ENCODE data around the gene RAB11FIP2.

The RAB11FIP2 gene

DNA sequence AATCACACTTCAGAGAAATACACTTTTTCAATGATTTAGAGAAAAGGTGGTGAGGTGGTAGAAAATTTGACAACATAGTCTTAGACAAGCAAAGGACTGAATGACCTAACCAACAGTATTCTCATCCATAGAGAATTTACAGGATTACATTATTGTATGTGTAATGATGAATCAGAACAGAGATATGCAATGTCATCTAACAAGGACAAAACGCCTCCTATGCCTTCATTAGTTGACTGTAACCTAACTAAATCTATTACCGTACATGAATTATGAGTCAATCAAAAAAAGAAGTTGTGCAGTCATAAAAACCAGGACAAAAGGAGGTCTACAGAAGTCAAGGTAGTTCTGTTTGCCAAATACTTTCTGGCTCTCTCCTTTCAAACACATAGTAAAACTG, 66.5 kb downstream of the RAB11FIP2 start:
- no peak for DNase-seq

DNA sequence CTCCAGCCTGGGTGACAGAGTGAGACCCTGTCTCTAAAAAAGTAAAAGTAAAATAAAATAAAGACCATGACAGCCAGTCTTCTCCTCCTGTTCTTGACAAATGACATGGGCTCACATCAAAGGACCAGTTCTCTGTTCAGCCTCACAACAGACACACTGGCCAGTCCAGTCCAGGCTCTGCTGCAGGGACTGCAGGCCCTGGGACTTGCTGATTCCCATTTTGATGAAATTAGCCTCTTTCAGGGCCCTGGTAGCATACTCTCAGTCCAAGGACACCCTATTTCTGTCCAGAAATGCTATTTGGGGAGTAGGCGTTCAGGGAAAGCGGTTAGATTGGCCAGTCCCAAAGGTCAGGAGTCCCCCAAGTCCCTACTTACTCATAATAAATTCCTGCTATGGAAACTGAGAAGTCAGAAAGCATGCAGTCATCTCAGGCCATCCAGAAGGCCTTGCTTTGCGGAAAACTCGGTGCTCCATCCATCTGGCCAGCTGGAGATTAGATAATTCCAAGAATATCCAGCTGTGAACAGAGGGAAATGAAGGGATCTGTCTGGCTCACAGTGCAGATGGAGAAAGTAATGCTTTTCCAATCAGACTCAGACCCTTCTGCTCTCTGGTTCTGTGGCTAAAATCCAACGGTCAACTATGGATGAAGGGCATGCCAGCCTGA, 74.4 kb downstream of the RAB11FIP2 start:
- no peak for DNase-seq

DNA sequence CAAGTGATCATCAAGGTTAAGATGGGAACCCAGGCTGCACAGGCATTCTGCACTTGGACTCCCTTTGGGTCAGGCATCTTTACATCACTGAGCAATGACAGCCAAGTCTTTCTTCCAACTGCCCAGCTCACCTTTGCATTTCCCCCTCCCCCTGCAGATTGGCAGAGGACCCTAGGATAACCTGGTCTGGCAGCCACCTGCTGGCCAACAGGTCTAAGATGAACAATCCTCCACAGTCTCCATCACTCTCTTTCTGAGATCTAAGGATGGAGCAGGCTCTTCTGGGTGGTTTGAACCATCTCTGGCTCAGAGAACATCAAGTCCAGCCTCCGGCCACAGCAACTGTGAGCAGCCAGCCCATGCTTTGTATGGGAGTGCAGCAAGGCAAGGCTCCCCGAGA, 75.8 kb downstream of the RAB11FIP2 start:
- no peak for DNase-seq

DNA sequence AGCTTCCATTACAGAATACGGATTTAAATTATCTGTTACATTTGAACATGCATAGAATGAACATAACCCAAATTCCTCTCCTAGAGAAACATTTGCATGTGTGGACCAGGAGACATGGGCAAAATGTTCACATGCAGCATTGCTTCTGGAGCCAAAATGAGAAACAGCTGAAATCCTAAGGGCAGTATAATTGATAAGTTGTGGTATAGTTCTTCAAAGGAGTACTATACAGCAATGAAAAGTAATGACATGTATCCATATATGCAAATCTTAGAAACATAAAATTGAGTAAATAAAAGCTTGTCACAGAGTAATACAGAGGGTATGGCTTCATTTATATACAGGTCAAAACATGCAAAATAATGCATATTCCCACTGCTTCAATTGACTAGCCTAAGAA, 77.1 kb downstream of the RAB11FIP2 start:
- no peak for DNase-seq

DNA sequence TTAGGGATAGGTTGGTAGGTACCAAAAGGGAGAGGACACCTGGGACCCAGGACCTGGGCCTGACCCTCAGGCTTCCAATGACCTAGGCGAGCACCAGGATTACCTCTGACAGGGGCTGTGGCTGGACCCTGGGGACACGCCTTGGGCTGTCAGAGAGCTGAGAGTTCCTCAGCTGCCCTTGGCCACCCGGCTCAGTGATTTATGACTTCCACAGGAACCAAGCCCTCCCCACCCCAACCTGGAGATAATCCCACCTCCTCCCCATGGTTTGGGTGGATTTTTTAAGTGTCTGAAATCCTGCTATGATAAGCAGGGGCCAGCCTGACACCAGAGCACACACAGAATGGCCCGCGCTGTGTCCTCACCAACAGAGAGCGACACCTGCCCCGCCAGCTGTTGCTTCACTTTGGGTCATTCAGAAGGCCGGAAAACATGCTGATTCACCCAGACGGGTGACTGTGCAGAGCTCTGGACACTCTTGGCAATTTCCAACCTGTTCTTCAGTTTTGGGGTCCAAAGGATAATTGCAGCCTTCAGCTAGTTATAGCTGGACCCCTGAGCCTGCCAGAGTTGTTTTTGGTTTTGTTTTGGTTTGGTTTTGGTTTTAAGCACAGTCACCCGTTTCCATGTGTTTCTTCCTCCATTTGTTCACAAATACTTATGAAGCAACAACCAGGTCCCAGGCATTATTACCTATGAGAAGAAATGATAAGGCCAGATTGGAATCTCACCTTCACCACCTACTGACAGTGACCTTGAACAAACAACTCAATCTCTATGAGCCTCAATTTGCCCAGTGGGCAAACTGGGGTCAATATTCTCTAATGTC, 78.2 kb downstream of the RAB11FIP2 start:
- DNase-seq, result no peak

DNA sequence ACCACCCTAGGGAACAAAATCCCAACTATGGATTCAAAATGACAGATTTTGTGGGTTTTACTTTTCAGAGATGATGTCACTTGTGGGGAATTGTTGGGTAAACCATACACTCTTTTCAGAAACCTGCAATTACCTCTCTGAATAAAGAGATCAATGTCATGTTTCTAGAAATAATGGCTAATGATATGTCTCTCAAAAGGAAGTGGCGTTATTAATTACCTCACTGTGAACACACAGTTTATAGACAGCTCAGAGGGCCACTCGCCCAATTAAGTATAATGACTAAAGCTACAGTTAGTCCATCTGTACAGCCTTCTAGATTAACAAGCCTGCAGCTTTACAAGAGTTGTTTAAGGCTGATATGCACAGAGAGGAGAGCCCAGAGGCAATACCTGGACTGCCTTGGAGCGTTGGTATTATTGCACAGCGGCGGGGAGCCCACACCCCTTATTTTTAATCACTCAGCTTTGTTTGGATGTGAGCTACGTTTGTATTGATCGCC, 79.5 kb downstream of the RAB11FIP2 start:
- no peak for DNase-seq

DNA sequence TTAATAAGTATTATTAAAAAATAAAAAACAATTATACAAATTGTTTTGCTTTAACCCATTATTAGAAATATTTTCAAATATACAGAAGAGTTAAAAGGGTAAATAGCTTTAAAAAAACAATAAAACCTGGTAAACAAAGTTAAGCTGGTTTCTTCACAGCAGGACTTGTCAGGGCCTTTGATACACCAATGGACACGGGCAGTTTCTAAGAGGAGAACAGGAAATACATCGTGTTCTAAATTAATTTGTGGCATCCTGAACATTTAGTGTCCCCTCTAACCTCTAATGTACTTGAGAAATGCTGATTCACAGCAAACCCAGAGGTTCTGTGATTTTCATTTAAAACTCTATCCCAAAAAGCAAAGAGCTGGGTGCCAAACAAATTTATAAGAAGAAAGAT, 80.8 kb downstream of the RAB11FIP2 start:
- DNase-seq, result no peak

DNA sequence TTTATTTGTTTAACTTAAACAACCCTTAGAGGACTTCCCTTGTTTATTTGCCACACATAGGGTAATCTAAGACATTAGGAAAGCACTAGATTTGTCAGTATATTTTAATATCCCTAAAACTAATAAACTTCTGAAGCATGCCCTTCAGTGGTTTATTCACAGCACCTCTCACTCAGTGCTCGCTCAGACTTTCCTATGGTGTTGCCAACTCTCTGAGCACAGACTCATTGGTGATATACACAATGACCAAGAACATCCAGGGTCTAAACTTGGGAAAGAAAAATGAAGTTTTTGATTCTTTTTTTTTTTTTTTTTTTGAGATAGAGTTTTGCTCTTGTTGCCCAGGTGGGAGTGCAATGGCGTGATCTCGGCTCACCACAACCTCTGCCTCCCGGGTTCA, 82.2 kb downstream of the RAB11FIP2 start:
- DNase-seq, result no peak

DNA sequence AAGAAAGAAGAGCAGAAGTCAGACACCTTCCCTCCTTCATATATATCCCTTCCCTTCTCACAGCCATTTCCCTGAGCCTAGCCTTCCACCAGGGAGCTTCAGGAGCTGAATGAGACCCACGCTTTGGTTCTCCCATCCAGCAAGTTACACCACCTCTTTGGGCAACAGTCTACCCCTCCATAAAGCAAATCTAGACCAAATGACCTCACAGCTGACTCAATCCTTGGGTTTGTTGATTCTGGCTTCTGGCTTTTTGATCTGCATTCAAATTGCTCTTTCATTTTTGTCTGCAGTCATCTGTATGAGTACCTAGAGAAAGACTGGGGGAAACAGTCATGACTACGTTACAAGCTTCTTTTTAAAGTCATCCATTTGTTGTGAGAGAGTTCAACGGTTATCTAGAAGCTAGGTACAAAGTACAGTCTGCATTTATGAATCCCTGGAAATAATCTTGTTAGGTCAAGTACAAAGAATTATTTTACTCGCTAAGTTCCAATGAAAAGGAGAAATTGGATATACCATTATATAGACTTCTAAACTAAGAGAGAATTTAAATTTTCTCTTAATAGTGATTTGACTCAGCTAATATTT, 86.3 kb downstream of the RAB11FIP2 start:
- no peak for DNase-seq

DNA sequence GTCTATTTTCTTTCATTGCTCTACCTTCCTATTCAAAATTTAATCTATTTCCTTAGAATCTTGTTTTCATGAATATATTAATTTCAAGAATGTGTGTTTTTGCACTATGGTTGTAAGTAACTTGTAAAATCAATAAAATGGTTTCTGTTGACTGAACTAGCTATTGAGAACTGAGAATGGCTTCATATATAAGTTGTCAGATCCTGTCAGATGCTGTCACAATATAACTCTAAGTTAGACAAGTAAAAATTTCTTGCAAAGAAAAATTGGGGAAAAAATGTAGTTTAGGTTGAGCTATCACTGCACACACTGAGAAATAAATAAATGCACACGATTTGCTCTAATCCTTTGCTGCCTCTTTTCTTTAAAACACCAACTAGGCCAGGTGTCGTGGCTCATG, 89.8 kb downstream of the RAB11FIP2 start:
- DNase-seq, result no peak

DNA sequence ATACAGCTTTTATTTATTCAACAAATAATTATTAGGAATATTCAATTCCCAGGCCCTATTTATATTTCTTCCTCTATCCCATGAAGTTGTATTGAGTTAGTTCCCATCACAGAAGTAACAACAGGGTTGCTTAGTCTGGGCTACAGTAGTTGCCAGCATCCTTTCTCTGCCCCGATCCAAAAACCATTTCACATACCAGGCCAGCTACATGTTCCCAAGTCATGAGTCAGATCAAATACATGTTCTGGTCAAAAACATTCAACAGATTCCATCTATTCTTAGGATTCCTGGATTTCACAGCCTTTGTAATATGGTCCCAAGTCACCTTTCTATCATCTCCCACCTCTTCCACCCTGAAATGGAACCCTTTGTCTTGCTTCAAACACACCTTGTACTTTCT, 91.6 kb downstream of the RAB11FIP2 start:
- no peak for DNase-seq
